ENCODE data around the gene OTUD4. TPM values are rescaled to one million over a fixed set of nuclear protein-coding genes. Genes with fewer than 3 reads are reported as not detected.

Gene OTUD4
- total and polyA plus RNA-seq, 9 of the 15 experiments (the other 6 are each of a cell fraction or from before 2014, with no cell fraction given): 4.2 to 29.0 (median 24.8) TPM

DNA sequence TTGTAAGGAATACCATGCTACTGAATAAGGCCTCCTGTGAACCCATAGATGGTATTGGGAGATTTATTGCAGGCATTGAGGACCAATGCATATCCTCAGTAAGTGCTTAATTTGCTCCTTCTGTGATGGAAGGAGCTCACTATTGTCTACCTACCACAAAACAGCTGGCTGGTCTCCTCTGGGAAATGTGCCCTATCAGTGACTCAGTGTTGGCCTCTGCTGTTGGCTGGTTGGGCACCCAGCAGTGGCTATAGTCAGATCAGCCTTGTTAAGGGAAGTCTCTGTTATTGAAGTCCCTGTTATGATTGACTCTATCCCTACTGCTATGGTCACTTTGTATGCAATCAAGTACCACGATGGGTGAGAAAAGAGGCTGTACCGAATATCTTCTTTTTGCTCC, 27.5 kb upstream of the OTUD4 start:
- WGBS (ENCODE audit: insufficient coverage, low coverage, missing lambda C conversion rate): 15% methylated on average over 2 of the region's 2 CpGs
- TF ChIP-seq EHMT2 (IDR thresholded peaks at IDR 0.05): no peak
- intact Hi-C loops (cut with micrococcal nuclease): loop anchor here (5.0 kb wide), 1 partner anchor 56 kb away; no protein-coding TSS in a partner anchor

DNA sequence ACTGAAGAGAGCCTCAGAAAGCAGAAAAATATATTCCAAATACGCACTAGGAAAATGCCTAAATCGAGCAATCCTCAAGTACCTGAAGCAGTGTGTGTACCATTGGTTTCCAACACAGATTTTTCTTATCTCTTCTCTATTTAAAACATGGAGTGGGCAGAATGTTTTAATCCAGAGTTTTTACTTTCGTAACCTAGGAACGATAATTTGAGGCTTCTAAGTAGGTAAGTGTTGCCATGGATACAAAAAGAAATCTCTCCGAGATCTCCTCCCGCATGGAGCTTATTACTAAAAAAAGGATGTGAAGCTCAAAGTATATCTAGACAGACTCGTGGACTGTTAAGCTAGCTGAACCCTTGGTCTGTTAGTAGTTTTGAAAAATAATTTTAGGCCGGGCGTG, 23.0 kb upstream of the OTUD4 start:
- ATAC-seq (no peak), FAIRE-seq (no peak), DNase-seq (ENCODE audit: extremely low read depth in 1 of 4, low spot score in 3 of 4) (no peak)
- Histone ChIP-seq H2AFZ (ENCODE audit: low read depth, low read length) (no peak overlapping the region), H3K79me2 (ENCODE audit: control insufficient read depth, insufficient read depth, low read length) (no peaks in the 10 kb centered on the region), H3K4me2 (ENCODE audit: insufficient read depth, low read length) (no peak overlapping the region), H4K20me1 (replicated peaks; ENCODE audit: control insufficient read depth, insufficient read depth, low read length) (no peaks in the 10 kb centered on the region), H3K27me3 (ENCODE audit: control insufficient read depth in 2 of 2, insufficient read depth in 2 of 2, low read length in 2 of 2) (no peaks in the 10 kb centered on the region), H3K27ac (ENCODE audit: extremely low read depth, low read depth, low read length) (no peak overlapping the region), H3K9me1 (ENCODE audit: control insufficient read depth, insufficient read depth, low read length) (no peaks in the 10 kb centered on the region), H3K36me3 (ENCODE audit: control insufficient read depth, insufficient read depth, low read length) (no peaks in the 10 kb centered on the region), H3K9ac (ENCODE audit: insufficient read depth in 1 of 2, low read depth in 2 of 2, low read length in 2 of 2) (no peak overlapping the region), H3K4me3 (no peak overlapping the region), H3K9me3 (replicated peaks; ENCODE audit: control insufficient read depth, insufficient read depth, low read depth, low read length) (no peaks in the 10 kb centered on the region), H3K4me1 (replicated peaks in 1 of 2; ENCODE audit: control insufficient read depth in 2 of 2, insufficient read depth in 2 of 2, low read length in 2 of 2) (peaks cover 10 to 11% of the 10 kb centered on the region in 2 experiments; a peak in 1 of 5 replicates)
- TF ChIP-seq ZNF311 (CRISPR knock-in tag; IDR thresholded peaks at IDR 0.05): no peak
- TF ChIP-seq, protein P1, sequence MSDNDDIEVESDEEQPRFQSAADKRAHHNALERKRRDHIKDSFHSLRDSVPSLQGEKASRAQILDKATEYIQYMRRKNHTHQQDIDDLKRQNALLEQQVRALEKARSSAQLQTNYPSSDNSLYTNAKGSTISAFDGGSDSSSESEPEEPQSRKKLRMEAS (CRISPR knock-in tag; IDR thresholded peaks at IDR 0.05): no peak
- no peak for TF ChIP-seq POLR2G (IDR thresholded peaks at IDR 0.05; ENCODE audit: low read depth, low read length)
- TF ChIP-seq RFX1 (IDR thresholded peaks at IDR 0.05): peak; percentile 63
- no peak for TF ChIP-seq ZNF41 (CRISPR knock-in tag; conservative IDR thresholded peaks at IDR 0.05)
- TF ChIP-seq, protein P2, sequence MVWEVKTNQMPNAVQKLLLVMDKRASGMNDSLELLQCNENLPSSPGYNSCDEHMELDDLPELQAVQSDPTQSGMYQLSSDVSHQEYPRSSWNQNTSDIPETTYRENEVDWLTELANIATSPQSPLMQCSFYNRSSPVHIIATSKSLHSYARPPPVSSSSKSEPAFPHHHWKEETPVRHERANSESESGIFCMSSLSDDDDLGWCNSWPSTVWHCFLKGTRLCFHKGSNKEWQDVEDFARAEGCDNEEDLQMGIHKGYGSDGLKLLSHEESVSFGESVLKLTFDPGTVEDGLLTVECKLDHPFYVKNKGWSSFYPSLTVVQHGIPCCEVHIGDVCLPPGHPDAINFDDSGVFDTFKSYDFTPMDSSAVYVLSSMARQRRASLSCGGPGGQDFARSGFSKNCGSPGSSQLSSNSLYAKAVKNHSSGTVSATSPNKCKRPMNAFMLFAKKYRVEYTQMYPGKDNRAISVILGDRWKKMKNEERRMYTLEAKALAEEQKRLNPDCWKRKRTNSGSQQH (CRISPR knock-in tag; IDR thresholded peaks at IDR 0.05): no peak
- ChIA-PET POLR2A (no interaction called here), CTCF (ENCODE audit: low intra/inter-chr PET ratio) (no interaction called here)
- intact Hi-C loops (cut with micrococcal nuclease) (no loop called here), in situ Hi-C loops (cut with MboI) (no loop called here)
- WGBS (ENCODE audit: insufficient coverage, low coverage, missing lambda C conversion rate): 80% methylated on average over 9 of the region's 9 CpGs
- no TSS peak for BruUV-seq (replicated peaks)

More for the DNA sequence above, 27.5 kb upstream of the OTUD4 start:
- Histone ChIP-seq H3K27ac (ENCODE audit: extremely low read depth, low read depth, low read length) (no peak overlapping the region), H3K4me2 (ENCODE audit: insufficient read depth, low read length) (no peak overlapping the region), H3K27me3 (ENCODE audit: control insufficient read depth in 2 of 2, insufficient read depth in 2 of 2, low read length in 2 of 2) (peaks cover 0 to 5% of the 10 kb centered on the region in 2 experiments; a peak in 1 of 5 replicates), H3K9me1 (ENCODE audit: control insufficient read depth, insufficient read depth, low read length) (no peaks in the 10 kb centered on the region), H3K4me3 (no peak overlapping the region), H4K20me1 (replicated peaks; ENCODE audit: control insufficient read depth, insufficient read depth, low read length) (no peaks in the 10 kb centered on the region), H3K79me2 (ENCODE audit: control insufficient read depth, insufficient read depth, low read length) (no peaks in the 10 kb centered on the region), H3K9ac (ENCODE audit: insufficient read depth in 1 of 2, low read depth in 2 of 2, low read length in 2 of 2) (no peak overlapping the region), H3K4me1 (replicated peaks in 1 of 2; ENCODE audit: control insufficient read depth in 2 of 2, insufficient read depth in 2 of 2, low read length in 2 of 2) (no peaks in the 10 kb centered on the region), H3K36me3 (ENCODE audit: control insufficient read depth, insufficient read depth, low read length) (no peaks in the 10 kb centered on the region), H3K9me3 (replicated peaks; ENCODE audit: control insufficient read depth, insufficient read depth, low read depth, low read length) (no peaks in the 10 kb centered on the region), H2AFZ (ENCODE audit: low read depth, low read length) (no peak overlapping the region)
- FAIRE-seq (no peak), ATAC-seq (no peak), DNase-seq (ENCODE audit: extremely low read depth in 1 of 4, low spot score in 3 of 4) (no peak)
- no TSS peak for BruUV-seq (replicated peaks)
- ChIA-PET POLR2A (interaction anchor here (1.2 kb wide), 1 partner anchor 9 kb away, joined by 3 read pairs; no protein-coding TSS in a partner anchor), CTCF (ENCODE audit: low intra/inter-chr PET ratio) (no interaction called here)
- in situ Hi-C loops (cut with MboI): no loop called here

Data from K562 (cell line).